ENCODE measurements around the gene TMEM53. TPM values are rescaled to one million over a fixed set of nuclear protein-coding genes. Genes with fewer than 3 reads are reported as not detected.

The TMEM53 gene
- total RNA-seq, 1 donor from 2014 or later = 6.1 TPM

- Histone ChIP-seq H3K36me3 (ENCODE audit: control insufficient read depth, insufficient read depth, low read length) (peaks cover 34% of the 10 kb centered on the region), H3K4me3 (ENCODE audit: low read depth, low read length) (no peak overlapping the region), H3K27me3 (ENCODE audit: control insufficient read depth, insufficient read depth, low read length) (no peaks in the 10 kb centered on the region)
- FAIRE-seq = no peak
- DNase-seq (ENCODE audit: low read depth) = no peak
- no peak for TF ChIP-seq CTCF (IDR thresholded peaks at IDR 0.05; ENCODE audit: insufficient read depth, low read length, severe bottlenecking)
Measured at GRCh38 chr1:44642255-44642654, 32.0 kb downstream of the TMEM53 start.

- Histone ChIP-seq H3K27me3 (ENCODE audit: control insufficient read depth, insufficient read depth, low read length) (no peaks in the 10 kb centered on the region), H3K36me3 (ENCODE audit: control insufficient read depth, insufficient read depth, low read length) (peaks cover 35% of the 10 kb centered on the region), H3K4me3 (ENCODE audit: low read depth, low read length) (no peak overlapping the region)
- FAIRE-seq = no peak
- DNase-seq (ENCODE audit: low read depth) = no peak
- no peak for TF ChIP-seq CTCF (IDR thresholded peaks at IDR 0.05; ENCODE audit: insufficient read depth, low read length, severe bottlenecking)
Measured at GRCh38 chr1:44641126-44642102, 32.9 kb downstream of the TMEM53 start.

- FAIRE-seq = no peak
- H3K36me3 ChIP-seq (ENCODE audit: control insufficient read depth, insufficient read depth, low read length) = peaks cover 39% of the 10 kb centered on the region
Measured at GRCh38 chr1:44640200-44640853, 34.0 kb downstream of the TMEM53 start.

GRCh38 chr1:44637702-44638411 is 36.4 kb downstream of the TMEM53 start:
- DNase-seq (ENCODE audit: low read depth) (no peak), FAIRE-seq (no peak)
- no peak overlapping the region for H3K4me3 ChIP-seq (ENCODE audit: low read depth, low read length)
- TF ChIP-seq CTCF (IDR thresholded peaks at IDR 0.05; ENCODE audit: insufficient read depth, low read length, severe bottlenecking) = no peak
- no peaks in the 10 kb centered on the region for H3K27me3 ChIP-seq (ENCODE audit: control insufficient read depth, insufficient read depth, low read length)
- peaks cover 33% of the 10 kb centered on the region for H3K36me3 ChIP-seq (ENCODE audit: control insufficient read depth, insufficient read depth, low read length)

More at GRCh38 chr1:44640200-44640853, 34.0 kb downstream of the TMEM53 start:
- Histone ChIP-seq H3K4me3 (ENCODE audit: low read depth, low read length) (no peak overlapping the region), H3K27me3 (ENCODE audit: control insufficient read depth, insufficient read depth, low read length) (no peaks in the 10 kb centered on the region)
- TF ChIP-seq CTCF (IDR thresholded peaks at IDR 0.05; ENCODE audit: insufficient read depth, low read length, severe bottlenecking) = no peak
- no peak for DNase-seq (ENCODE audit: low read depth)

- Histone ChIP-seq H3K36me3 (ENCODE audit: control insufficient read depth, insufficient read depth, low read length) (peaks cover 31% of the 10 kb centered on the region), H3K27me3 (ENCODE audit: control insufficient read depth, insufficient read depth, low read length) (no peaks in the 10 kb centered on the region), H3K4me3 (ENCODE audit: low read depth, low read length) (no peak overlapping the region)
- no peak for TF ChIP-seq CTCF (IDR thresholded peaks at IDR 0.05; ENCODE audit: insufficient read depth, low read length, severe bottlenecking)
- FAIRE-seq (no peak), DNase-seq (ENCODE audit: low read depth) (peak; percentile 84)
Measured at GRCh38 chr1:44636688-44637598, 37.3 kb downstream of the TMEM53 start.

Data from bronchial epithelial cell (primary cell).